Panc1 (cell line): ENCODE measurements around the gene KRTAP3-3. TPM values are rescaled to one million over a fixed set of nuclear protein-coding genes. Genes with fewer than 3 reads are reported as not detected.

ENCODE experiments used
- ATAC-seq: fragments of 200-7000 bp; cut with Tn5 transposase; 2 replicates; pipeline ENCODE4 v1.9.1; 2020; ENCODE audit warnings: mild to moderate bottlenecking, moderate library complexity
- BruUV-seq: library from RNA; stranded (reverse); fragments of 400-500 nt; replicated peaks from 2 replicates; lab custom pipeline; 2021; lab: Mats Ljungman, UMichigan
- CTCF ChIA-PET: fragments of 300-600 bp; sonication (Branson Sonifier 250); formaldehyde crosslinking; loops from one replicate; lab custom pipeline; 2022; ENCODE audit warnings: antibody characterized with exemption; lab: Charles Lee
- POLR2A ChIA-PET: fragments of 300-600 bp; sonication (Branson Sonifier 250); formaldehyde crosslinking; loops from one replicate; lab custom pipeline; 2022; ENCODE audit warnings: antibody characterized with exemption; lab: Charles Lee
- DNase-seq: peaks from one replicate; pipeline ENCODE4 v3.0.0-alpha.2; 2010; ENCODE audit warnings: low read depth, low spot score
- H3K27ac ChIP-seq: 2 replicates; pipeline ENCODE4 v1.5.1; 2011; ENCODE audit warnings: mild to moderate bottlenecking, low read length, inconsistent platforms
- H3K27me3 ChIP-seq: fragments of 200-500 bp; sonication (Bioruptor generic); 2 replicates; pipeline ENCODE4 v1.6.0; 2014; ENCODE audit warnings: low read length, inconsistent platforms; ENCODE audit not compliant: control insufficient read depth, insufficient read depth
- H3K36me3 ChIP-seq: fragments of 200-500 bp; sonication (Bioruptor generic); 2 replicates; pipeline ENCODE4 v1.5.1; 2014; ENCODE audit warnings: inconsistent platforms, mild to moderate bottlenecking, low read length, moderate library complexity; ENCODE audit not compliant: control insufficient read depth, insufficient read depth
- H3K4me1 ChIP-seq: 2 replicates; pipeline ENCODE4 v1.5.1; 2011; ENCODE audit warnings: inconsistent platforms, mild to moderate bottlenecking, low read length, moderate library complexity; ENCODE audit not compliant: control insufficient read depth, insufficient read depth
- H3K4me3 ChIP-seq, 2 experiments: 2 replicates each; pipeline ENCODE4 v1.5.1; 2011 to 2012; ENCODE audit warnings: low read depth in 2 of 2, low read length in 2 of 2, mild to moderate bottlenecking in 2 of 2, inconsistent platforms in 1 of 2, moderate library complexity in 1 of 2
- H3K9me3 ChIP-seq: fragments of 200-500 bp; sonication (Bioruptor generic); 2 replicates; pipeline ENCODE4 v1.5.1; 2014; ENCODE audit warnings: low read depth, mild to moderate bottlenecking, inconsistent platforms, low read length, moderate library complexity; ENCODE audit not compliant: control insufficient read depth, insufficient read depth
- POLR2AphosphoS5 ChIP-seq: IDR thresholded peaks from 2 replicates; pipeline ENCODE4 v1.6.1; 2012; ENCODE audit warnings: mild to moderate bottlenecking, low read depth, low read length, moderate library complexity
- SIN3A ChIP-seq: IDR thresholded peaks from 2 replicates; pipeline ENCODE4 v1.6.1; 2012; ENCODE audit warnings: low read depth, mild to moderate bottlenecking, low read length, moderate library complexity, borderline replicate concordance; ENCODE audit not compliant: insufficient read depth
- TCF7L2 ChIP-seq: IDR thresholded peaks from 2 replicates; pipeline ENCODE4 v1.6.1; 2011; ENCODE audit warnings: mild to moderate bottlenecking, low read depth, low read length, inconsistent platforms
- in situ Hi-C: cut with HindIII; loops from 2 replicates; pipeline ENCODE4 v1.10.0; 2016; ENCODE audit warnings: low sequenced_read_pairs, low pct_unique_long_range_greater_than_20kb
- intact Hi-C: fragments of 100-400 bp; cut with micrococcal nuclease; formaldehyde crosslinking; loops from one replicate; pipeline ENCODE4 v1.10.0; 2022; ENCODE audit not compliant: unreplicated experiment
- total RNA-seq: library from RNA; stranded (reverse); gene quantifications from one replicate; pipeline ENCODE4 v1.2.1, GENCODE V29; 2021; ENCODE audit not compliant: unreplicated experiment
- TF ChIP-seq, protein P1 (sequence below): fragments of 450-650 bp; IDR thresholded peaks from 2 replicates; pipeline ENCODE4 v1.5.1; 2017; ENCODE audit warnings: mild to moderate bottlenecking
- TF ChIP-seq, protein P2 (sequence below), 2 experiments: IDR thresholded peaks; 2 replicates each; pipeline ENCODE4 v1.6.1; 2011 to 2012; ENCODE audit warnings: low read depth in 2 of 2, control low read depth in 1 of 2, low read length in 1 of 2, mild to moderate bottlenecking in 1 of 2, moderate library complexity in 1 of 2; ENCODE audit not compliant: insufficient read depth in 1 of 2

The KRTAP3-3 gene
- total RNA-seq, 1 experiment from 2014 or later: not detected

DNA sequence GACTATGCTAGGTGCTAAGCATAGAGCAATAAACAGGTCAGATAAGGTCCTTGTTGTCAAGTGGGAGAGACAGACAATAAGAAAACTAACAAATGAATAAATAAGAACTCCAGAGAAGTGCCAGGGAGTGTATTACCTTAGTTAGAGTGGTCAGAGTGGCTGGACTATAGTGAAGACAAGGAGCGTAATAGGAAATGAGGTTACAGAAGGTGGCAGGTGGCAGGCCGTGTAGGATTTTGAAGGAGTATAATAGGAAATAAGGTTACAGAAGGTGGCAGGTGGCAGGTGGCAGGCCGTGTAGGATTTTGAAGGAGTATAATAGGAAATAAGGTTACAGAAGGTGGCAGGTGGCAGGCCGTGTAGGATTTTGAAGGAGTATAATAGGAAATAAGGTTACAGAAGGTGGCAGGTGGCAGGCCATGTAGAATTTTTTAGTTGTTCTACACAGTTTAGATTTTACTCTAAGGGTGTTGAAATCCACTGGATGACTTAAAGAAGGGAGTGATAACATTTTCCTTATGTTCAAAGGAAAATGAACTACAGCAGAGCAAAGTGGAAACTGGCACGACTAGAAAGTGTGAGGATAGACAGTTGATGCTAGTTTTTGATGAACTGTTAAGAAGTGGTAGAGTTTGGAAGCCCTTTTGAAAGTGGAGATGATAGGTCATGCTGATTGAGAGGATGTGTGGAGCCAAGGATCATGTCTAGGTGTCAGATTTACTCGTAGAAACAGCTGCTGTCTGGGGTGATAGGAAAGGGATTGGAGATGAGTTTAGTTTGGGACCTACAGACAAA, 18.6 kb upstream of the KRTAP3-3 start:
- H3K4me3 ChIP-seq: no peak overlapping the region
- CTCF ChIA-PET: no interaction called here

DNA sequence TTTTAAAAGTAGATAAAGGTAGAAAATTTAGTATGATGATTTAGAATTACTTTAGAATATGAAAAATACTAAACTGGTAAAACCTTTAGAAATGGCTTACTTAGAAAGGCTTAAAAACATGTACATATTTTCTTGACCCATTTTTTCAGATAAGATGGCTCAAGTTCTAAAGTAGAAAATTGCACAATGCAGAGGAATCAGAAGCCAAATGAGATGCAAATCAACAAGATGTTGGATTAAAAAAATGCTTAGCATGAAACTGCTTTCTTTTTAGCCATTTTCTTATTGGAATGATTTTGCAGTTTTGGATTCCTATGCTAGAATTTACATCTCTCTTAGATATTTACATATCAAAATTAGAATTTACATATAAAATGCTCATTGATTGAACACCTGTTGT, 16.5 kb upstream of the KRTAP3-3 start:
- H3K36me3 ChIP-seq: no peaks in the 10 kb centered on the region
- H3K27ac ChIP-seq: no peak overlapping the region
- no peak overlapping the region for H3K4me3 ChIP-seq
- intact Hi-C loops (no loop called here), in situ Hi-C loops (no loop called here)
- no peaks in the 10 kb centered on the region for H3K4me1 ChIP-seq
- no TSS peak for BruUV-seq
- DNase-seq (no peak), ATAC-seq (no peak)
- no peaks in the 10 kb centered on the region for H3K9me3 ChIP-seq
- CTCF ChIA-PET: no interaction called here
- H3K27me3 ChIP-seq: no peaks in the 10 kb centered on the region; the same call in 1 of the 2 replicates
- TF ChIP-seq, protein P1, sequence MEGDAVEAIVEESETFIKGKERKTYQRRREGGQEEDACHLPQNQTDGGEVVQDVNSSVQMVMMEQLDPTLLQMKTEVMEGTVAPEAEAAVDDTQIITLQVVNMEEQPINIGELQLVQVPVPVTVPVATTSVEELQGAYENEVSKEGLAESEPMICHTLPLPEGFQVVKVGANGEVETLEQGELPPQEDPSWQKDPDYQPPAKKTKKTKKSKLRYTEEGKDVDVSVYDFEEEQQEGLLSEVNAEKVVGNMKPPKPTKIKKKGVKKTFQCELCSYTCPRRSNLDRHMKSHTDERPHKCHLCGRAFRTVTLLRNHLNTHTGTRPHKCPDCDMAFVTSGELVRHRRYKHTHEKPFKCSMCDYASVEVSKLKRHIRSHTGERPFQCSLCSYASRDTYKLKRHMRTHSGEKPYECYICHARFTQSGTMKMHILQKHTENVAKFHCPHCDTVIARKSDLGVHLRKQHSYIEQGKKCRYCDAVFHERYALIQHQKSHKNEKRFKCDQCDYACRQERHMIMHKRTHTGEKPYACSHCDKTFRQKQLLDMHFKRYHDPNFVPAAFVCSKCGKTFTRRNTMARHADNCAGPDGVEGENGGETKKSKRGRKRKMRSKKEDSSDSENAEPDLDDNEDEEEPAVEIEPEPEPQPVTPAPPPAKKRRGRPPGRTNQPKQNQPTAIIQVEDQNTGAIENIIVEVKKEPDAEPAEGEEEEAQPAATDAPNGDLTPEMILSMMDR: no peak
- TF ChIP-seq SIN3A (no peak), TCF7L2 (no peak), POLR2AphosphoS5 (no peak)
- POLR2A ChIA-PET: no interaction called here

More for the DNA sequence above, 18.6 kb upstream of the KRTAP3-3 start:
- no peak for DNase-seq
- ATAC-seq: no peak
- POLR2A ChIA-PET: no interaction called here
- Histone ChIP-seq H3K36me3 (no peaks in the 10 kb centered on the region), H3K27me3 (no peaks in the 10 kb centered on the region; the same call in 1 of the 2 replicates), H3K27ac (no peak overlapping the region), H3K9me3 (no peaks in the 10 kb centered on the region), H3K4me1 (no peaks in the 10 kb centered on the region)
- intact Hi-C loops: no loop called here
- TF ChIP-seq, protein P2, sequence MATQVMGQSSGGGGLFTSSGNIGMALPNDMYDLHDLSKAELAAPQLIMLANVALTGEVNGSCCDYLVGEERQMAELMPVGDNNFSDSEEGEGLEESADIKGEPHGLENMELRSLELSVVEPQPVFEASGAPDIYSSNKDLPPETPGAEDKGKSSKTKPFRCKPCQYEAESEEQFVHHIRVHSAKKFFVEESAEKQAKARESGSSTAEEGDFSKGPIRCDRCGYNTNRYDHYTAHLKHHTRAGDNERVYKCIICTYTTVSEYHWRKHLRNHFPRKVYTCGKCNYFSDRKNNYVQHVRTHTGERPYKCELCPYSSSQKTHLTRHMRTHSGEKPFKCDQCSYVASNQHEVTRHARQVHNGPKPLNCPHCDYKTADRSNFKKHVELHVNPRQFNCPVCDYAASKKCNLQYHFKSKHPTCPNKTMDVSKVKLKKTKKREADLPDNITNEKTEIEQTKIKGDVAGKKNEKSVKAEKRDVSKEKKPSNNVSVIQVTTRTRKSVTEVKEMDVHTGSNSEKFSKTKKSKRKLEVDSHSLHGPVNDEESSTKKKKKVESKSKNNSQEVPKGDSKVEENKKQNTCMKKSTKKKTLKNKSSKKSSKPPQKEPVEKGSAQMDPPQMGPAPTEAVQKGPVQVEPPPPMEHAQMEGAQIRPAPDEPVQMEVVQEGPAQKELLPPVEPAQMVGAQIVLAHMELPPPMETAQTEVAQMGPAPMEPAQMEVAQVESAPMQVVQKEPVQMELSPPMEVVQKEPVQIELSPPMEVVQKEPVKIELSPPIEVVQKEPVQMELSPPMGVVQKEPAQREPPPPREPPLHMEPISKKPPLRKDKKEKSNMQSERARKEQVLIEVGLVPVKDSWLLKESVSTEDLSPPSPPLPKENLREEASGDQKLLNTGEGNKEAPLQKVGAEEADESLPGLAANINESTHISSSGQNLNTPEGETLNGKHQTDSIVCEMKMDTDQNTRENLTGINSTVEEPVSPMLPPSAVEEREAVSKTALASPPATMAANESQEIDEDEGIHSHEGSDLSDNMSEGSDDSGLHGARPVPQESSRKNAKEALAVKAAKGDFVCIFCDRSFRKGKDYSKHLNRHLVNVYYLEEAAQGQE (IDR thresholded peaks at IDR 0.05; ENCODE audit: insufficient read depth in 1 of 2, low read depth in 2 of 2, low read length in 1 of 2): no peak
- in situ Hi-C loops: no loop called here
- no TSS peak for BruUV-seq

DNA sequence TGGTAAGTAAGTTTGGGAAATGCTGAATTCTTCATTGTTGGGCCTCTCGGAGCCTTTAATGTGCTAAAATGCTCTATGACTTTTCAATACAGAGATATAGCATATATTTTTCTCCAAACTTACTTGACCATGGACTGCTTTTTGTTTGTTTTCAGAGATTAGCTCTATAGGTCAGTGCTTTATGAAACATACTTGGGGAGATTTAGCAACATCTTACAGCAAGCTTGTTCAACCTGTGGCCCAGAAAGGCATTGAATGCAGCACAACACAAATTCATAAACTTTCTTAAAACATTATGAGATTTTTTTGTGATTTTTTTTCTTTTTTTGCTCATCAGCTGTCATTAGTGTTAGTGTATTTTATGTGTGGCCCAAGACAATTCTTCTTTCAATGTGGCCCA, 16.0 kb upstream of the KRTAP3-3 start:
- in situ Hi-C loops: no loop called here
- BruUV-seq: no TSS peak
- Histone ChIP-seq H3K4me3 (no peak overlapping the region), H3K27ac (no peak overlapping the region), H3K4me1 (no peaks in the 10 kb centered on the region), H3K27me3 (no peaks in the 10 kb centered on the region; the same call in 1 of the 2 replicates), H3K9me3 (no peaks in the 10 kb centered on the region), H3K36me3 (no peaks in the 10 kb centered on the region)
- no peak for DNase-seq
- intact Hi-C loops: no loop called here
- POLR2A ChIA-PET: no interaction called here
- CTCF ChIA-PET: no interaction called here
- no peak for ATAC-seq
- TF ChIP-seq TCF7L2 (no peak), POLR2AphosphoS5 (no peak), SIN3A (no peak)
- TF ChIP-seq, protein P2 (IDR thresholded peaks at IDR 0.05; ENCODE audit: insufficient read depth in 1 of 2, low read depth in 2 of 2, low read length in 1 of 2): no peak
- TF ChIP-seq, protein P1: no peak
